ENCODE data around the gene COPG1.

Gene COPG1

DNA sequence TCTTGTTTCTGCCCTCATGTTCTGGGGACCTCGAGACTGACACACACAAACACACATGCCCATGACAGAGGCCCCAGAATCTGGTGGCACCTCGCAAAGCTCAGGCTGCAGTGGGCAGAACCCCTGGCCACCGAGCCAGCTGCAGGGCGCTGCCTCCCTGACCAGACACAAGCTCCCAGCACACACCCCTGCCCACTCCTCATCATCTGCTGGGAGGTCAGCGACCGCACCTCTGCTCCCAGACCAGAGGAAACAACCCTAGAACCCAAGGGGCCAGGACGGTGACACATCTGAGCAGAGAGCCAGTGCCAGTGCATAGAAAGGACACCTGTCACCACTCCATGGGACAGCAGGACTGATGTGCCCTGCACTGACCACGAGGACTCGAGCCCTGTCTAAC lies 72.5 kb downstream of the COPG1 start:
- no peak for DNase-seq (ENCODE audit: low read depth, low spot score)
- H3K4me3 ChIP-seq (ENCODE audit: low read depth, low read length) = no peak overlapping the region
- in situ Hi-C loops (cut with HindIII; ENCODE audit: low sequenced_read_pairs) = no loop called here
- TF ChIP-seq, protein P1, sequence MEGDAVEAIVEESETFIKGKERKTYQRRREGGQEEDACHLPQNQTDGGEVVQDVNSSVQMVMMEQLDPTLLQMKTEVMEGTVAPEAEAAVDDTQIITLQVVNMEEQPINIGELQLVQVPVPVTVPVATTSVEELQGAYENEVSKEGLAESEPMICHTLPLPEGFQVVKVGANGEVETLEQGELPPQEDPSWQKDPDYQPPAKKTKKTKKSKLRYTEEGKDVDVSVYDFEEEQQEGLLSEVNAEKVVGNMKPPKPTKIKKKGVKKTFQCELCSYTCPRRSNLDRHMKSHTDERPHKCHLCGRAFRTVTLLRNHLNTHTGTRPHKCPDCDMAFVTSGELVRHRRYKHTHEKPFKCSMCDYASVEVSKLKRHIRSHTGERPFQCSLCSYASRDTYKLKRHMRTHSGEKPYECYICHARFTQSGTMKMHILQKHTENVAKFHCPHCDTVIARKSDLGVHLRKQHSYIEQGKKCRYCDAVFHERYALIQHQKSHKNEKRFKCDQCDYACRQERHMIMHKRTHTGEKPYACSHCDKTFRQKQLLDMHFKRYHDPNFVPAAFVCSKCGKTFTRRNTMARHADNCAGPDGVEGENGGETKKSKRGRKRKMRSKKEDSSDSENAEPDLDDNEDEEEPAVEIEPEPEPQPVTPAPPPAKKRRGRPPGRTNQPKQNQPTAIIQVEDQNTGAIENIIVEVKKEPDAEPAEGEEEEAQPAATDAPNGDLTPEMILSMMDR (IDR thresholded peaks at IDR 0.05; ENCODE audit: low read depth, low read length) = no peak

DNA sequence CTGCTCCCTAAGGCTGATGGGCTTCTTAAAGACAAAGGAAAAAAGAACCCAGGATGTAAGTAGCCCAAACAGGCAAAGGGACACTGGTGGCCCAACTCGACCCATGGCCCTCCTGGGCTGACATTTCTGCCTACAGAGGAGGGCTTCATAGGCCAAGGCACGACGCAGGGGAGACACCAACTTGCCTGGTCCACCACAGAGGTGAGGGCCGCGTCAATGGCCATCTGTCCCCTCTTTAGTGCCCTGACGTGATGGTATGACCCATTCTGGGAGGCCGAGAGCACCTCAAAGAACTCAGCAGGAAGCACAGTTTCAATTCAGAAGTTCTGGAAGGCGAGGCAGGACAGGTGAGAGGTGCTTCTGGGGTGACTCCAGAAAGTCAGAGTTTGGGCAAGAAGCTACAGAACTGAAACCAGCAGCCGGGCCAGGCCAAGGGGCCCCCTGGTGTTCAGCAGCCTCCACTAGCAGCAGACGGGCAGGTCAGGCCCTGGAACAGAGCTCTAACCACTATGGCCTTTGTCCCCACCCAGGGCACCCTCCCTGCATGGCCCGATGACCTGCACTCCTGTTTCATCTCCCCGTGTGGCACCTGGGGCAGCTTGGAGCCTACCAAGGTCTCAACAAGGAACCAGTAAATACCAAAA lies 74.4 kb downstream of the COPG1 start:
- DNase-seq (ENCODE audit: low read depth, low spot score) = no peak
- TF ChIP-seq, protein P1 (IDR thresholded peaks at IDR 0.05; ENCODE audit: low read depth, low read length) = no peak
- in situ Hi-C loops (cut with HindIII; ENCODE audit: low sequenced_read_pairs) = no loop called here
- no peak overlapping the region for H3K4me3 ChIP-seq (ENCODE audit: low read depth, low read length)

DNA sequence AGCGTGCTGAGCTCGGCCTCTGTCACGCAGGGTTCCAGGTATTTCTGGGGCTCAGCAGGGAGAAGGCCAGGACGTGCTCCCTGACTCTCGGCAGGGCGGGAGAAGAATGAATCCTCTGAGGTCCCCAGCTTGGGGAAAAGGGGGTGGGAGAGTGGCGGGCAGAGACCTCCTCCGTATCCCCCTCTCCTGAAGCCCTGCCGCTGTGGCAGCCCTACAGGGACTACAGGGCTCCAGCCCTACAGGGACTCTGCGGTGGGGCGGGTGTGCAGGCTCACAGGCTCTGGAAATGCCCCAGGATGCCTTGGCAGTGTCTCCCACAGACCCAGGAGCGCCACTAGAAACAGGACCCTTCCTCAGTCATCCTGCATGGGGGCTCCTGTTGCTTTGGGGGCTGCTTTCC lies 75.4 kb downstream of the COPG1 start:
- TF ChIP-seq, protein P1 (IDR thresholded peaks at IDR 0.05; ENCODE audit: low read depth, low read length) = no peak
- in situ Hi-C loops (cut with HindIII; ENCODE audit: low sequenced_read_pairs) = no loop called here
- H3K4me3 ChIP-seq (ENCODE audit: low read depth, low read length) = no peak overlapping the region
- no peak for DNase-seq (ENCODE audit: low read depth, low spot score)

DNA sequence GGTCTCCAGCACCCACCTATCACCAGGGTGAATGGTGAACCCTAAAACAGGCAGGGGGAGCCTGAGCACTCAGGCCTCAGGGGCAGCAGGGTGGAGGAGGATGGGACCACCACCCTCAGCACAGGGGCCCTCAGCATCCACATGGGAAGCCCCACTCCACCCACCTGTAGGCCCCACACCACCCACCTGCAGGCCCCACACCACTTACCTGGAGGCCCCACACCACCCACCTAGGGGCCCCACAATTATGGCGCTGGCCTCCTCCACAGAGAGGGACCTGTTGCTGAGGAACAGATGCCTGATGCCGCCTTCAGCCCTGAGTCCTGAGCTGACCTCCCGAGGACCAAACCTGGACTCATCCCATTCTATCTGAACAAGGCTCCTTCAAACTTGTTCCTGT lies 76.0 kb downstream of the COPG1 start:
- H3K4me3 ChIP-seq (ENCODE audit: low read depth, low read length) = no peak overlapping the region
- in situ Hi-C loops (cut with HindIII; ENCODE audit: low sequenced_read_pairs) = no loop called here
- DNase-seq (ENCODE audit: low read depth, low spot score) = no peak
- TF ChIP-seq, protein P1 (IDR thresholded peaks at IDR 0.05; ENCODE audit: low read depth, low read length) = no peak

DNA sequence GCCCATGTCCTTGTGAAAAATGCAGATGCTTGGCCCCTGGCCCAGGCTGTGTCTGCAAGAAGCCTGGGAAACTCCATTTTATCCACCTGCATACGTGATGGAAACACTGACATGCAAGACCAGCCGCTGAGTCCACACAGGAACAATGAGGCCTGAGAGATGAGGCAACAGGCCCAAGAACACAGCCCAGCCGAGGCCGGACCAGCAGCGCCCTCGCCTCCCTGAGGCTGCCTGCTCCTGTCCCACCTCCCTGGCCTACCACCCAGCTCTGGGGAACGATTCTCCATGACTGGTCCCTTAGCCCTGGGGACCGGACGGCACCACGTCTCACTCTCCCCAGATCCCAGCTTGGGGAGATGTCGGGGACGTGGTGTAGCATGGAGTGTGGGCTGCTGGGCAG lies 76.7 kb downstream of the COPG1 start:
- DNase-seq (ENCODE audit: low read depth, low spot score) = no peak
- TF ChIP-seq, protein P1 (IDR thresholded peaks at IDR 0.05; ENCODE audit: low read depth, low read length) = no peak
- in situ Hi-C loops (cut with HindIII; ENCODE audit: low sequenced_read_pairs) = no loop called here
- no peak overlapping the region for H3K4me3 ChIP-seq (ENCODE audit: low read depth, low read length)

DNA sequence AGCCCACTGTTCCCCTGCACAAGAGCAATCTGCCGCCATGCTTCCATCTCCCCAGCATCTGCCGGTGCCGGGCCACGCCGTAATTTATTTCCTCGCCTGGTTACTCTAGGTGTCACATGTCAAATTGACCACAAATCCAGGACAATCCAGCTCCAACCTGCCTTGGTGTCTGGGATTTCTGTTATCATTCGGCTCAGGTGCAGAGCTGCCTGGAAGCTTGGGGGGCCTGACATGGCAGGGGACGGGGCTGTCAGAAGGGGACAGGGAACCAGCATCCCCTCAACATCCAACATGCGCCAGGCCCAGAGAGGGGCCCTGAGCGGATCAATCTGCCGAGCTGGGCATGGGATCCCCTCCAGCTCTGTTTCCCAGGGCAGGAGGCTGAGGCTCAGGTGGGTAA lies 77.2 kb downstream of the COPG1 start:
- DNase-seq (ENCODE audit: low read depth, low spot score) = no peak
- in situ Hi-C loops (cut with HindIII; ENCODE audit: low sequenced_read_pairs) = no loop called here
- no peak overlapping the region for H3K4me3 ChIP-seq (ENCODE audit: low read depth, low read length)
- TF ChIP-seq, protein P1 (IDR thresholded peaks at IDR 0.05; ENCODE audit: low read depth, low read length) = no peak
